GM21576 (cell line): ENCODE data around the gene DNAH5.
"Not testable (repeated sequence)": the region's sequence is repeated elsewhere in the genome, so short reads cannot be mapped to it uniquely, and the experiment has no call there.

Experiments
- ATAC-seq: cut with Tn5 transposase; IDR thresholded peaks from one replicate; pipeline ENCODE4 v1.9.1; 2021; ENCODE audit warnings: mild to moderate bottlenecking, moderate library complexity; ENCODE audit not compliant: unreplicated experiment

DNAH5 gene

GRCh38 chr5:13944560-13945199 lies at the start of gene DNAH5:
Gene DNAH5, minus strand, starts transcription at chr5:13944688. Its CDS starts 250 bp downstream, at chr5:13944438.
- no peak for ATAC-seq

- no peak for ATAC-seq
These were observed 49.4 kb upstream of the DNAH5 start for GRCh38 chr5:13993926-13994325.

GRCh38 chr5:13992795-13993194 lies 48.3 kb upstream of the DNAH5 start:
- no peak for ATAC-seq

GRCh38 chr5:13991365-13991764 lies 46.9 kb upstream of the DNAH5 start:
- no peak for ATAC-seq

GRCh38 chr5:13990896-13991295 lies 46.4 kb upstream of the DNAH5 start:
- ATAC-seq = no peak

- no peak for ATAC-seq
These were observed 45.3 kb upstream of the DNAH5 start for GRCh38 chr5:13989832-13990231.

- no peak for ATAC-seq
These were observed 43.5 kb upstream of the DNAH5 start for GRCh38 chr5:13987843-13988464.

- ATAC-seq = no peak
These were observed 41.4 kb upstream of the DNAH5 start for GRCh38 chr5:13985731-13986418.

GRCh38 chr5:13984888-13985287 lies 40.4 kb upstream of the DNAH5 start:
- not testable (repeated sequence) for ATAC-seq

- no peak for ATAC-seq
These were observed 32.7 kb upstream of the DNAH5 start for GRCh38 chr5:13976867-13977830.

- ATAC-seq = no peak
These were observed 31.7 kb upstream of the DNAH5 start for GRCh38 chr5:13976223-13976622.

GRCh38 chr5:13975246-13975645 lies 30.8 kb upstream of the DNAH5 start:
- ATAC-seq = no peak

- ATAC-seq = no peak
These were observed 29.2 kb upstream of the DNAH5 start for GRCh38 chr5:13973724-13974123.

- no peak for ATAC-seq
These were observed 27.5 kb upstream of the DNAH5 start for GRCh38 chr5:13972029-13972428.

- peak; percentile 94 for ATAC-seq
These were observed 12.7 kb upstream of the DNAH5 start for GRCh38 chr5:13957032-13957645.

GRCh38 chr5:13956471-13956870 lies 12.0 kb upstream of the DNAH5 start:
- ATAC-seq = no peak

- no peak for ATAC-seq
These were observed 11.4 kb upstream of the DNAH5 start for GRCh38 chr5:13955896-13956295.

- ATAC-seq = no peak
These were observed 1.6 kb upstream of the DNAH5 start for GRCh38 chr5:13946111-13946510.

GRCh38 chr5:13945271-13945670 lies 783 bp upstream of the DNAH5 start:
- no peak for ATAC-seq

- no peak for ATAC-seq
These were observed 812 bp downstream of the DNAH5 start for GRCh38 chr5:13943676-13944075.

GRCh38 chr5:13941468-13941867 lies 3.0 kb downstream of the DNAH5 start:
- ATAC-seq = no peak
